IMR-90 (cell line): ENCODE results near the gene TLDC2. TPM values are rescaled to one million over a fixed set of nuclear protein-coding genes. Genes with fewer than 3 reads are reported as not detected.

Experiments used
- ATAC-seq: fragments of 200-7000 bp; cut with Tn5 transposase; 2 replicates; pipeline ENCODE4 v1.9.1; 2020; ENCODE audit warnings: low read depth, mild to moderate bottlenecking, moderate library complexity
- BruUV-seq: library from RNA; stranded (reverse); fragments of 400-500 nt; replicated peaks from 2 replicates; lab custom pipeline; 2021; lab: Mats Ljungman, UMichigan
- CTCF ChIA-PET: fragments of 300-600 bp; formaldehyde crosslinking; extraction: SDS; loops from one replicate; lab custom pipeline; 2021; ENCODE audit warnings: antibody characterized with exemption; lab: Yijun Ruan, JAX
- POLR2A ChIA-PET: fragments of 300-600 bp; sonication (Branson Sonifier 250); formaldehyde crosslinking; loops from one replicate; lab custom pipeline; 2022; ENCODE audit warnings: antibody characterized with exemption; ENCODE audit not compliant: unreplicated experiment; lab: Charles Lee
- DNase-seq: peaks from one replicate; pipeline ENCODE4 v3.0.0; 2013
- H2AFZ ChIP-seq: replicated peaks from 2 replicates; pipeline ENCODE3; 2013; ENCODE audit warnings: low read length, mild to moderate bottlenecking; ENCODE audit not compliant: poor library complexity
- H2AK5ac ChIP-seq: 2 replicates; pipeline ENCODE4 v1.6.1; 2013; ENCODE audit warnings: low read depth, low read length, inconsistent platforms
- H2AK9ac ChIP-seq: replicated peaks from 2 replicates; pipeline ENCODE3; 2013; ENCODE audit warnings: mild to moderate bottlenecking, low read depth, low read length, moderate library complexity; ENCODE audit not compliant: poor library complexity
- H2BK120ac ChIP-seq: 2 replicates; pipeline ENCODE4 v1.6.1; 2013; ENCODE audit warnings: low read depth, low read length, inconsistent platforms
- H2BK15ac ChIP-seq: 3 replicates; pipeline ENCODE4 v1.6.1; 2013; ENCODE audit warnings: low read depth, low read length, inconsistent platforms
- H2BK20ac ChIP-seq: 2 replicates; pipeline ENCODE4 v1.6.1; 2013; ENCODE audit warnings: low read depth, mild to moderate bottlenecking, inconsistent platforms, low read length, moderate library complexity
- H2BK5ac ChIP-seq: 2 replicates; pipeline ENCODE4 v1.6.1; 2013; ENCODE audit warnings: mild to moderate bottlenecking, low read depth, low read length, inconsistent platforms; ENCODE audit not compliant: poor library complexity, severe bottlenecking
- H3K14ac ChIP-seq: replicated peaks from 2 replicates; pipeline ENCODE4 v1.6.1; 2013; ENCODE audit warnings: low read depth, low read length, inconsistent platforms
- H3K18ac ChIP-seq: 2 replicates; pipeline ENCODE4 v1.6.1; 2013; ENCODE audit warnings: low read depth, low read length, control low read depth
- H3K23ac ChIP-seq: 2 replicates; pipeline ENCODE4 v1.6.1; 2013; ENCODE audit warnings: low read depth, low read length, inconsistent platforms
- H3K27ac ChIP-seq: 2 replicates; pipeline ENCODE4 v1.5.1; 2013; ENCODE audit warnings: mild to moderate bottlenecking, control low read depth, low read length; ENCODE audit not compliant: insufficient read depth
- H3K27me3 ChIP-seq: 2 replicates; pipeline ENCODE4 v1.6.1; 2013; ENCODE audit warnings: low read length; ENCODE audit not compliant: control insufficient read depth, insufficient read depth
- H3K36me3 ChIP-seq: 2 replicates; pipeline ENCODE4 v1.6.1; 2013; ENCODE audit warnings: low read length, mixed read lengths; ENCODE audit not compliant: control insufficient read depth, insufficient read depth
- H3K4ac ChIP-seq: 2 replicates; pipeline ENCODE4 v1.6.1; 2013; ENCODE audit warnings: low read depth, low read length, inconsistent platforms
- H3K4me1 ChIP-seq: 2 replicates; pipeline ENCODE4 v1.6.1; 2013; ENCODE audit warnings: low read length, mixed read lengths; ENCODE audit not compliant: control insufficient read depth, insufficient read depth
- H3K4me2 ChIP-seq: 2 replicates; pipeline ENCODE4 v1.6.1; 2013; ENCODE audit warnings: low read depth, mild to moderate bottlenecking, control low read depth, low read length, moderate library complexity
- H3K4me3 ChIP-seq: 2 replicates; pipeline ENCODE4 v1.5.1; 2013; ENCODE audit warnings: low read depth, mild to moderate bottlenecking, control low read depth, low read length, moderate library complexity; ENCODE audit not compliant: insufficient read depth
- H3K56ac ChIP-seq: 2 replicates; pipeline ENCODE4 v1.6.1; 2013; ENCODE audit warnings: low read length, inconsistent platforms; ENCODE audit not compliant: insufficient read depth; ENCODE audit errors: extremely low read depth
- H3K79me1 ChIP-seq, 2 experiments: 2 replicates each; pipeline ENCODE4 v1.6.1; 2013; ENCODE audit warnings: low read length in 2 of 2, inconsistent platforms in 1 of 2, low read depth in 1 of 2
- H3K9ac ChIP-seq: 2 replicates; pipeline ENCODE4 v1.6.1; 2013; ENCODE audit warnings: low read depth, low read length, control low read depth
- H3K9me1 ChIP-seq: 2 replicates; pipeline ENCODE4 v1.6.1; 2013; ENCODE audit warnings: low read length, inconsistent platforms; ENCODE audit not compliant: insufficient read depth
- H3K9me3 ChIP-seq: 2 replicates; pipeline ENCODE4 v1.6.1; 2013; ENCODE audit warnings: low read length; ENCODE audit not compliant: control insufficient read depth, insufficient read depth
- H4K20me1 ChIP-seq: 2 replicates; pipeline ENCODE4 v1.6.1; 2013; ENCODE audit warnings: low read length, inconsistent platforms; ENCODE audit not compliant: insufficient read depth
- H4K5ac ChIP-seq: 2 replicates; pipeline ENCODE4 v1.6.1; 2013; ENCODE audit warnings: mild to moderate bottlenecking, low read depth, low read length, control low read depth
- H4K8ac ChIP-seq, 2 experiments: 2 replicates each; pipeline ENCODE4 v1.6.1; 2013; ENCODE audit warnings: low read depth in 2 of 2, low read length in 2 of 2, control low read depth in 1 of 2, inconsistent platforms in 1 of 2
- H4K91ac ChIP-seq: 2 replicates; pipeline ENCODE4 v1.6.1; 2013; ENCODE audit warnings: low read depth, low read length, inconsistent platforms; ENCODE audit not compliant: insufficient read depth
- BHLHE40 ChIP-seq: fragments of 150-350 bp; IDR thresholded peaks from 2 replicates; pipeline ENCODE4 v1.6.1; 2016; ENCODE audit warnings: mild to moderate bottlenecking, low read depth, low read length
- CEBPB ChIP-seq: IDR thresholded peaks from 2 replicates; pipeline ENCODE4 v1.6.1; 2012; ENCODE audit warnings: low read depth, low read length, improper control_type of control experiment
- CHD1 ChIP-seq: IDR thresholded peaks from 2 replicates; pipeline ENCODE4 v1.6.1; 2012; ENCODE audit warnings: low read depth, low read length, improper control_type of control experiment
- FOS ChIP-seq: fragments of 150-350 bp; IDR thresholded peaks from 2 replicates; pipeline ENCODE4 v1.6.1; 2016; ENCODE audit warnings: low read depth, low read length
- MAFK ChIP-seq: IDR thresholded peaks from 2 replicates; pipeline ENCODE4 v1.6.1; 2012; ENCODE audit warnings: low read depth, low read length, improper control_type of control experiment
- MAZ ChIP-seq: IDR thresholded peaks from 2 replicates; pipeline ENCODE4 v1.6.1; 2012; ENCODE audit warnings: low read depth, mild to moderate bottlenecking, low read length, improper control_type of control experiment, moderate library complexity, borderline replicate concordance
- MXI1 ChIP-seq: IDR thresholded peaks from 2 replicates; pipeline ENCODE4 v1.6.1; 2012; ENCODE audit warnings: low read depth, mild to moderate bottlenecking, low read length, moderate library complexity, borderline replicate concordance
- NFE2L2 ChIP-seq: fragments of 150-350 bp; IDR thresholded peaks from 2 replicates; pipeline ENCODE4 v1.6.1; 2016; ENCODE audit warnings: low read depth, mild to moderate bottlenecking, low read length
- POLR2A ChIP-seq: IDR thresholded peaks from 2 replicates; pipeline ENCODE4 v1.6.1; 2012; ENCODE audit warnings: mild to moderate bottlenecking, low read depth, low read length
- RAD21 ChIP-seq: IDR thresholded peaks from 2 replicates; pipeline ENCODE4 v1.6.1; 2012; ENCODE audit warnings: low read length, improper control_type of control experiment
- RFX5 ChIP-seq: IDR thresholded peaks from 2 replicates; pipeline ENCODE4 v1.8.0; 2012; ENCODE audit warnings: low read depth, mild to moderate bottlenecking, low read length, moderate library complexity
- SMC3 ChIP-seq: fragments of 150-350 bp; IDR thresholded peaks from 2 replicates; pipeline ENCODE4 v1.6.1; 2016; ENCODE audit warnings: low read depth, mild to moderate bottlenecking, antibody characterized with exemption, low read length, moderate library complexity
- whole genome bisulfite sequencing, 2 experiments: methylation state at CpG; one replicate each; pipeline versions ENCODE4 v1.1.5 to v1.1.7; 2013; ENCODE audit warnings: missing lambda C conversion rate in 2 of 2; ENCODE audit not compliant: insufficient read length in 1 of 2; ENCODE audit errors: extremely low coverage in 2 of 2; 5-methylcytosine and 5-hydroxymethylcytosine counted together
- dilution Hi-C: fragments of 300-500 bp; cut with HindIII; formaldehyde crosslinking; loops from one replicate; pipeline ENCODE4 v1.14.3; 2018; ENCODE audit warnings: low sequenced_read_pairs; ENCODE audit not compliant: unreplicated experiment
- in situ Hi-C: fragments of 300-500 bp; cut with MboI; formaldehyde crosslinking; loops from 3 replicates; pipeline ENCODE4 v1.14.3; 2019; ENCODE audit warnings: low sequenced_read_pairs, inconsistent platforms, mixed read lengths
- intact Hi-C: fragments of 100-400 bp; cut with micrococcal nuclease; formaldehyde crosslinking; loops from 2 replicates; pipeline ENCODE4 v1.10.0; 2022
- polyA plus RNA-seq, 3 experiments: library from polyadenylated mRNA; depleted of rRNA; stranded (reverse); fragments of >200 nt; gene quantifications; 2 replicates each; pipeline ENCODE4 v1.2.3, GENCODE V29; 2012; ENCODE audit warnings: low replicate concordance in 1 of 3
- total RNA-seq: library from RNA; depleted of rRNA; stranded (reverse); fragments of >200 nt; gene quantifications from 2 replicates; pipeline ENCODE4 v1.2.3, GENCODE V29; 2012
- TF ChIP-seq, protein P1 (sequence below): conservative IDR thresholded peaks from 2 replicates; pipeline ENCODE4 v1.5.1; 2012; ENCODE audit warnings: mild to moderate bottlenecking, low read depth, low read length, improper control_type of control experiment
- TF ChIP-seq, protein P2 (sequence below): fragments of 150-350 bp; IDR thresholded peaks from 2 replicates; pipeline ENCODE4 v1.6.1; 2016; ENCODE audit warnings: low read depth, mild to moderate bottlenecking, low read length, moderate library complexity, borderline replicate concordance

Gene TLDC2
- total and polyA plus RNA-seq, 2 of the 4 experiments (the other 2 are of a cell fraction) = 0.18 to 0.19 TPM

DNA sequence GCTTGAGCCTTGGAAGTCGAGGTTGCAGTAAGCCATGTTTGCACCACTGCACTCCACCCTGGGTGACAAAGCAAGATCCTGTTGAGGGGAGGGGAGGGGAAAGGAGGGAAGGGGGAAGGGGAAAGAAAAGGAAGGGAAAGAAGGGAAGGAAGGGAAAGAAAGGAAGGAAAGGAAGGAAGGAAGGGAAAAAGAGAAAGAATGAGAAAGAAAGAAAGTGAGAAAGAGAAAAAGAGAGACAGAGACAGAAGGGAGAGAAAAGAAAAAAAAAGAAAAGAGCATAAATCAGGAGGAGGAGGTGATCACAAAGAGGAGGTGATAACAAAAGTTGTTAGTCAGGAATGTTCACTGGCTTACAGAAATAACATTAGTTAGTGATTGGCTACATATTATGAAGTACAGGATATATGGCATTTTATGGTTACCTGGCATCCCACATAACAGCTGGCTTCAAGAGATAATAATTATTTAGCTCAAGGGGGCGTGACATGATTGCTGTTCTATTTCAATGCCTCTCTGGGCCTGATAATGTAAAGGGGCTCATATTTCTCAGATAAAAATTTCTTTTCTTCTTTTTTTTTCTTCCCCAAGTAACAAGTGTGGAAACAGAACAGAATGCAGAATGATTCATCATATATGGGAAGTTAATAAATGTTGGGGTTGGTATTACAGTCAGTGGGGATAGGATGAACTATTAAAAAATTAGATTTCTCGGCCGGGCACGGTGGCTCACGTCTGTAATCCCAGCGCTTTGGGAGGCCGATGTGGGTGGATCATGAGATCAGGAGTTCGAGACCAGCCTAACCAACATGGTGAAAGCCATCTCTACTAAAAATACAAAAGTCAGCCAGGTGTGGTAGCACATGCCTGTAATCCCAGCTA is 48.5 kb downstream of the TLDC2 start:
- Histone ChIP-seq H2AK9ac (no peak overlapping the region), H3K23ac (no peak overlapping the region), H3K56ac (no peak overlapping the region), H3K4me3 (no peak overlapping the region), H3K4me1 (no peaks in the 10 kb centered on the region), H2AK5ac (no peak overlapping the region), H3K18ac (no peak overlapping the region), H3K27me3 (no peaks in the 10 kb centered on the region), H3K9ac (no peak overlapping the region), H3K36me3 (0 out of 2 replicates have a peak, but pooled peaks cover 3% of the 10 kb centered on the region), H3K14ac (no peak overlapping the region), H2BK5ac (no peak overlapping the region), H3K9me1 (no peaks in the 10 kb centered on the region), H4K5ac (no peak overlapping the region), H4K20me1 (no peaks in the 10 kb centered on the region), H4K91ac (no peak overlapping the region), H2BK15ac (no peak overlapping the region), H2BK120ac (no peak overlapping the region), H3K27ac (no peak overlapping the region), H4K8ac (no peak overlapping the region), H3K79me1 (no peaks in the 10 kb centered on the region), H2BK20ac (no peak overlapping the region), H2AFZ (no peak overlapping the region), H3K9me3 (no peaks in the 10 kb centered on the region), H3K4me2 (no peak overlapping the region), H3K4ac (no peak overlapping the region)
- BruUV-seq = no TSS peak
- dilution Hi-C loops (no loop called here), intact Hi-C loops (no loop called here), in situ Hi-C loops (loop anchor here (25.0 kb wide), 1 partner anchor 712 kb away; no protein-coding TSS in a partner anchor)
- DNase-seq = no peak
- no peak for TF ChIP-seq BHLHE40
- TF ChIP-seq RFX5 = no peak
- TF ChIP-seq MAFK = no peak
- no peak for TF ChIP-seq CHD1
- TF ChIP-seq, protein P1, sequence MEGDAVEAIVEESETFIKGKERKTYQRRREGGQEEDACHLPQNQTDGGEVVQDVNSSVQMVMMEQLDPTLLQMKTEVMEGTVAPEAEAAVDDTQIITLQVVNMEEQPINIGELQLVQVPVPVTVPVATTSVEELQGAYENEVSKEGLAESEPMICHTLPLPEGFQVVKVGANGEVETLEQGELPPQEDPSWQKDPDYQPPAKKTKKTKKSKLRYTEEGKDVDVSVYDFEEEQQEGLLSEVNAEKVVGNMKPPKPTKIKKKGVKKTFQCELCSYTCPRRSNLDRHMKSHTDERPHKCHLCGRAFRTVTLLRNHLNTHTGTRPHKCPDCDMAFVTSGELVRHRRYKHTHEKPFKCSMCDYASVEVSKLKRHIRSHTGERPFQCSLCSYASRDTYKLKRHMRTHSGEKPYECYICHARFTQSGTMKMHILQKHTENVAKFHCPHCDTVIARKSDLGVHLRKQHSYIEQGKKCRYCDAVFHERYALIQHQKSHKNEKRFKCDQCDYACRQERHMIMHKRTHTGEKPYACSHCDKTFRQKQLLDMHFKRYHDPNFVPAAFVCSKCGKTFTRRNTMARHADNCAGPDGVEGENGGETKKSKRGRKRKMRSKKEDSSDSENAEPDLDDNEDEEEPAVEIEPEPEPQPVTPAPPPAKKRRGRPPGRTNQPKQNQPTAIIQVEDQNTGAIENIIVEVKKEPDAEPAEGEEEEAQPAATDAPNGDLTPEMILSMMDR = no peak
- TF ChIP-seq, protein P2, sequence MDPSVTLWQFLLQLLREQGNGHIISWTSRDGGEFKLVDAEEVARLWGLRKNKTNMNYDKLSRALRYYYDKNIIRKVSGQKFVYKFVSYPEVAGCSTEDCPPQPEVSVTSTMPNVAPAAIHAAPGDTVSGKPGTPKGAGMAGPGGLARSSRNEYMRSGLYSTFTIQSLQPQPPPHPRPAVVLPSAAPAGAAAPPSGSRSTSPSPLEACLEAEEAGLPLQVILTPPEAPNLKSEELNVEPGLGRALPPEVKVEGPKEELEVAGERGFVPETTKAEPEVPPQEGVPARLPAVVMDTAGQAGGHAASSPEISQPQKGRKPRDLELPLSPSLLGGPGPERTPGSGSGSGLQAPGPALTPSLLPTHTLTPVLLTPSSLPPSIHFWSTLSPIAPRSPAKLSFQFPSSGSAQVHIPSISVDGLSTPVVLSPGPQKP = no peak
- TF ChIP-seq SMC3 = no peak
- TF ChIP-seq POLR2A = no peak
- no peak for TF ChIP-seq RAD21
- no peak for TF ChIP-seq NFE2L2
- no peak for TF ChIP-seq MAZ
- no peak for TF ChIP-seq CEBPB
- no peak for TF ChIP-seq FOS
- TF ChIP-seq MXI1 = no peak
- POLR2A ChIA-PET = no interaction called here
- 85% methylated on average over 7 of the region's 9 CpGs; no CpG with 5 or more reads in 1 of the 2 experiments for WGBS, 2 experiments
- no peak for ATAC-seq
- CTCF ChIA-PET = interaction anchor here (0.5 kb wide), 1 partner anchor 223 kb away, joined by 3 read pairs; no protein-coding TSS in a partner anchor
